Pancreas (tissue), 10 donors: ENCODE results near the gene SNCAIP. TPM values are rescaled to one million over a fixed set of nuclear protein-coding genes. Genes with fewer than 3 reads are reported as not detected.

Source experiments
- ATAC-seq, 4 donors: fragments of 200-7000 bp; cut with Tn5 transposase; one replicate each; pipeline versions ENCODE4 v1.8.0 to v1.9.1; 2020; ENCODE audit warnings: mild to moderate bottlenecking in 4 of 4, moderate library complexity in 4 of 4
- DNase-seq, 6 donors: peaks; one replicate each; pipeline ENCODE4 v3.0.0-alpha.2; 2020
- FAIRE-seq: peaks from 2 replicates; lab custom pipeline; 2012; peaks lifted over from hg19 to GRCh38; lab: Jason Lieb, UNC
- H3K27ac ChIP-seq, 4 donors: fragments of 200-600 bp; sonication (generic); 1 replicate in 3 of 4; 2 replicates in 1 of 4; pipeline versions ENCODE4 v1.5.0 to v1.8.0; 2020
- H3K27me3 ChIP-seq, 4 donors: fragments of 200-600 bp; one replicate each; pipeline ENCODE4 v1.8.0; 2021
- H3K36me3 ChIP-seq, 3 donors: fragments of 200-600 bp; sonication (generic) in 1 of 3; one replicate each; pipeline versions ENCODE4 v1.5.0 to v1.8.0; 2020 to 2021
- H3K4me1 ChIP-seq, 3 donors: fragments of 200-600 bp; one replicate each; pipeline ENCODE4 v1.8.0; 2021
- H3K4me3 ChIP-seq, 4 donors: fragments of 200-600 bp; sonication (generic) in 2 of 4; one replicate each; pipeline versions ENCODE4 v1.5.0 to v1.8.0; 2020 to 2021
- H3K9me3 ChIP-seq, 4 donors: fragments of 200-600 bp; one replicate each; pipeline ENCODE4 v1.8.0; 2021
- WGBS, 2 donors: extraction: QIAGEN DNeasy Blood & Tissue Kit; methylation state at CpG; one replicate each; pipeline ENCODE4 v1.1.7; 2013; 5-methylcytosine and 5-hydroxymethylcytosine counted together
- intact Hi-C, 3 donors: fragments of 100-400 bp; cut with DNase I; formaldehyde crosslinking; loops; one replicate each; pipeline versions ENCODE4 v1.11.1 to v1.14.2; 2022
- polyA plus RNA-seq, 2 donors: library from polyadenylated mRNA; stranded (reverse); fragments of 200-250 nt; gene quantifications; one replicate each; pipeline ENCODE4 v1.2.3, GENCODE V29; 2013
- total RNA-seq, 6 donors: library from RNA; stranded (reverse); fragmentation: NEBNext Ultra II Directional in 4 of 6; extraction: Animal tissue kit (Norgen Biotek cat#: 25700) in 4 of 6; gene quantifications; one replicate each; pipeline versions ENCODE4 v1.2.1 to v1.2.4, GENCODE V29; 2021 to 2023
- TF ChIP-seq, protein P1 (sequence below), 4 donors: fragments of 200-600 bp; sonication (generic) in 3 of 4; IDR thresholded peaks; one replicate each; pipeline versions ENCODE4 v1.5.0 to v1.8.0; 2021; ENCODE audit warnings: antibody characterized with exemption in 4 of 4
- donor health status: healthy with polysubstance abuse.
- donor health status: DM: no; HTN: no; CAD: no; lungs with moderate emphysema.
- donor health status: DM: no; HTN: no; CAD: no.
- donor health status: control.
- donor health status: control.
- donor health status: Bipolar disorder and iron deficiency.
- donor health status: DM: yes; HTN: yes; CAD: no.
- donor health status: DM: no; HTN: no; CAD: no.
- donor health status: DM: no; HTN: no; CAD: no.
- donor health status: DM: yes; HTN: yes; CAD: no.

SNCAIP gene
- total and polyA plus RNA-seq, 8 donors, result 0.03 to 1.1 (median 0.28) TPM; not detected in 1

- no peak for DNase-seq
- TF ChIP-seq, protein P1, sequence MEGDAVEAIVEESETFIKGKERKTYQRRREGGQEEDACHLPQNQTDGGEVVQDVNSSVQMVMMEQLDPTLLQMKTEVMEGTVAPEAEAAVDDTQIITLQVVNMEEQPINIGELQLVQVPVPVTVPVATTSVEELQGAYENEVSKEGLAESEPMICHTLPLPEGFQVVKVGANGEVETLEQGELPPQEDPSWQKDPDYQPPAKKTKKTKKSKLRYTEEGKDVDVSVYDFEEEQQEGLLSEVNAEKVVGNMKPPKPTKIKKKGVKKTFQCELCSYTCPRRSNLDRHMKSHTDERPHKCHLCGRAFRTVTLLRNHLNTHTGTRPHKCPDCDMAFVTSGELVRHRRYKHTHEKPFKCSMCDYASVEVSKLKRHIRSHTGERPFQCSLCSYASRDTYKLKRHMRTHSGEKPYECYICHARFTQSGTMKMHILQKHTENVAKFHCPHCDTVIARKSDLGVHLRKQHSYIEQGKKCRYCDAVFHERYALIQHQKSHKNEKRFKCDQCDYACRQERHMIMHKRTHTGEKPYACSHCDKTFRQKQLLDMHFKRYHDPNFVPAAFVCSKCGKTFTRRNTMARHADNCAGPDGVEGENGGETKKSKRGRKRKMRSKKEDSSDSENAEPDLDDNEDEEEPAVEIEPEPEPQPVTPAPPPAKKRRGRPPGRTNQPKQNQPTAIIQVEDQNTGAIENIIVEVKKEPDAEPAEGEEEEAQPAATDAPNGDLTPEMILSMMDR (IDR thresholded peaks at IDR 0.05), result no peak
- Histone ChIP-seq H3K36me3 (no peaks in the 10 kb centered on the region), H3K27ac (no peak overlapping the region), H3K9me3 (no peaks in the 10 kb centered on the region), H3K4me3 (no peak overlapping the region), H3K27me3 (no peaks in the 10 kb centered on the region), H3K4me1 (no peaks in the 10 kb centered on the region)
- WGBS, 2 donors, result 56 to 78% methylated on average over 1 of the region's 1 CpG
- no peak for ATAC-seq
- intact Hi-C loops, result no loop called here
- no peak for FAIRE-seq
These were observed 51.6 kb downstream of the SNCAIP start for GRCh38 chr5:122363623-122364022.

DNA sequence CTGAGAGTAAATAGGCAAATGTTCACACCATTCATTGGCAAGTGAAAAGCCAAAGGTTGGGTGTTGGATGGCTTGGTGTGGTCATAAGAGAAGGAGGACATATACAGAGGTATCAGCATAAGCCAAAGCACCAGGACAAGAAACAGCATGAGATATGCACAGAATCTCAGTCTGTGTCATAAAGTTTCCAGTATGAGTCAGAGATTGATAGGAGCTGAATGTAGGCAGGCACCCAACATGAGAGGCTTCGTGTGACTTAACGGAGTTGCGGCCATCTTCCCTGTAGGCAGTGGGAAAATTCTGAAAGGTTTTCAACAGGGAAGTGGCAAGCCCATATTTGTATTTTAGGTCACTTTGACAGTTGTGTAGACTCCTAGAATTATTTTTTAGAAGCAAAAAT is 54.5 kb downstream of the SNCAIP start:
- FAIRE-seq, result no peak
- DNase-seq, result no peak
- H3K36me3 ChIP-seq, result no peaks in the 10 kb centered on the region
- TF ChIP-seq, protein P1 (IDR thresholded peaks at IDR 0.05), result no peak
- no peak overlapping the region for H3K4me3 ChIP-seq
- no peaks in the 10 kb centered on the region for H3K27me3 ChIP-seq
- H3K27ac ChIP-seq, result no peak overlapping the region
- H3K4me1 ChIP-seq, result no peaks in the 10 kb centered on the region
- no peaks in the 10 kb centered on the region for H3K9me3 ChIP-seq
- 84 to 89% methylated on average over 3 of the region's 3 CpGs for whole genome bisulfite sequencing, 2 donors
- ATAC-seq, result no peak
- intact Hi-C loops, result no loop called here

GRCh38 chr5:122367456-122367855 is 55.4 kb downstream of the SNCAIP start:
- Histone ChIP-seq H3K27me3 (no peaks in the 10 kb centered on the region), H3K36me3 (no peaks in the 10 kb centered on the region), H3K9me3 (no peaks in the 10 kb centered on the region), H3K27ac (no peak overlapping the region), H3K4me3 (no peak overlapping the region), H3K4me1 (no peaks in the 10 kb centered on the region)
- intact Hi-C loops, result no loop called here
- ATAC-seq (no peak), FAIRE-seq (no peak), DNase-seq (no peak)
- whole genome bisulfite sequencing, 2 donors, result 62 to 81% methylated on average over 3 of the region's 3 CpGs
- TF ChIP-seq, protein P1 (IDR thresholded peaks at IDR 0.05), result no peak

- ATAC-seq (no peak), DNase-seq (no peak), FAIRE-seq (no peak)
- WGBS, 2 donors, result 67 to 71% methylated on average over 5 of the region's 5 CpGs
- no peak overlapping the region for H3K27ac ChIP-seq
- TF ChIP-seq, protein P1 (IDR thresholded peaks at IDR 0.05), result no peak
- no peaks in the 10 kb centered on the region for H3K27me3 ChIP-seq
- no peak overlapping the region for H3K4me3 ChIP-seq
- H3K4me1 ChIP-seq, result no peaks in the 10 kb centered on the region
- no peaks in the 10 kb centered on the region for H3K9me3 ChIP-seq
- intact Hi-C loops, result no loop called here
- H3K36me3 ChIP-seq, result no peaks in the 10 kb centered on the region
These were observed 56.6 kb downstream of the SNCAIP start for GRCh38 chr5:122368510-122369251.

DNA sequence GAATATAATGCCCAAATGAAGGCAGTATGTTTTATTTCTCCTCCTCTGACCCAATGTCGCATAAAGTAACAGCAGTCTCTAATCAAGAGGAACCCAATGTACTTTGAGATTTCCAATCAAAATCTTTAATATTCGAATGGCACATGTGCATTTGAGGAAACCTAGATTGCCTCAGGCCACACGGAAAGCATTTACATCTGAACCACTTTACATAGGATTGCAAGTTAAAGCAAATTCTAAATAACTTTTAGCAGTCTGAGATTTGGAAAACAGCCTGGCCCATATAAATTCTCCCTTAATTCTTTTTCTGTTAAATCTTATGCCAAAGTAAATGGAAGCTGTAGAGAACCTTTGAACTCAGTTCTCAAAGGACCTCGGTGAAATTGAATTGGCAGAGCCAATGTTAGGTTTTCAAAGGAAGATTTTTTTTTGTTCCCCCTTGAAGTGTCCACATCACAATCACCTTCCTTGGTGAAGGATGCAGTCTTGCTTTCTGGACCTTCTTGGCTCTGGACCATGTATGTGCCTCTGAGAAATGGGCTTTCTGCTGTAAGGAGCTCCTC is 57.3 kb downstream of the SNCAIP start:
- FAIRE-seq, result no peak
- Histone ChIP-seq H3K36me3 (no peaks in the 10 kb centered on the region), H3K4me3 (no peak overlapping the region), H3K27ac (no peak overlapping the region), H3K27me3 (no peaks in the 10 kb centered on the region), H3K4me1 (no peaks in the 10 kb centered on the region), H3K9me3 (no peaks in the 10 kb centered on the region)
- DNase-seq, result no peak
- ATAC-seq, result no peak
- intact Hi-C loops, result no loop called here
- WGBS, 2 donors, result 53 to 63% methylated on average over 4 of the region's 4 CpGs
- TF ChIP-seq, protein P1 (IDR thresholded peaks at IDR 0.05), result no peak
